ENCODE measurements around the gene CFAP74. TPM values are rescaled to one million over a fixed set of nuclear protein-coding genes. Genes with fewer than 3 reads are reported as not detected.

Gene CFAP74
- total RNA-seq, 1 experiment from 2014 or later = not detected

DNA sequence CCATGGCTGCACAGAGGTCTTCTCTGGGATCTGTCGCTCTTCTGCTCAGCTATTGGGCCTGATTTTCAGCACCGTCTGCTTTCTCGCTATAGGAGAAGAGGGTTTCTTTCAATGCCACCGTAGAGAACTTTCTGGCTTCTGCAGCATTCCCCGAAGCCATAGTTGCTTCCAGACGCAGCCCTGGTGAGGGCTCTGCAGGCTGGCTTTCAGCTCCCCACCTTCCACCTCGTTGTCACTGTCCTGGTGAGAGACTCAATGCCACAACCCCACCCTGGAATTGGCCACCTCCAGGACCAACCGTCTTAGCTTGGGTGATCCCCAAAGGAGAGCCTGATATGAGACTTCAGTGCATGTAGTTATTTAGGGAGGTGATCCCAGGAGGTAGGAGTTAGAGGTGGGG lies 34.6 kb upstream of the CFAP74 start:
- Mint-ChIP-seq H3K27ac (ENCODE audit: unreplicated experiment) (no peak overlapping the region), H3K4me3 (ENCODE audit: low read depth, unreplicated experiment) (no peak overlapping the region), H3K4me1 (ENCODE audit: low read depth, unreplicated experiment) (no peaks in the 10 kb centered on the region), H3K36me3 (ENCODE audit: insufficient read depth, unreplicated experiment) (no peaks in the 10 kb centered on the region), H3K9me3 (ENCODE audit: low read depth, unreplicated experiment) (no peaks in the 10 kb centered on the region), H3K27me3 (ENCODE audit: unreplicated experiment) (peaks cover 48% of the 10 kb centered on the region)
- CTCF ChIA-PET = no interaction called here
- DNase-seq = no peak
- intact Hi-C loops (cut with micrococcal nuclease; ENCODE audit: unreplicated experiment) = no loop called here
- TF ChIP-seq, protein P1, sequence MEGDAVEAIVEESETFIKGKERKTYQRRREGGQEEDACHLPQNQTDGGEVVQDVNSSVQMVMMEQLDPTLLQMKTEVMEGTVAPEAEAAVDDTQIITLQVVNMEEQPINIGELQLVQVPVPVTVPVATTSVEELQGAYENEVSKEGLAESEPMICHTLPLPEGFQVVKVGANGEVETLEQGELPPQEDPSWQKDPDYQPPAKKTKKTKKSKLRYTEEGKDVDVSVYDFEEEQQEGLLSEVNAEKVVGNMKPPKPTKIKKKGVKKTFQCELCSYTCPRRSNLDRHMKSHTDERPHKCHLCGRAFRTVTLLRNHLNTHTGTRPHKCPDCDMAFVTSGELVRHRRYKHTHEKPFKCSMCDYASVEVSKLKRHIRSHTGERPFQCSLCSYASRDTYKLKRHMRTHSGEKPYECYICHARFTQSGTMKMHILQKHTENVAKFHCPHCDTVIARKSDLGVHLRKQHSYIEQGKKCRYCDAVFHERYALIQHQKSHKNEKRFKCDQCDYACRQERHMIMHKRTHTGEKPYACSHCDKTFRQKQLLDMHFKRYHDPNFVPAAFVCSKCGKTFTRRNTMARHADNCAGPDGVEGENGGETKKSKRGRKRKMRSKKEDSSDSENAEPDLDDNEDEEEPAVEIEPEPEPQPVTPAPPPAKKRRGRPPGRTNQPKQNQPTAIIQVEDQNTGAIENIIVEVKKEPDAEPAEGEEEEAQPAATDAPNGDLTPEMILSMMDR (IDR thresholded peaks at IDR 0.05; ENCODE audit: unreplicated experiment) = no peak
- BruUV-seq (replicated peaks) = no TSS peak

DNA sequence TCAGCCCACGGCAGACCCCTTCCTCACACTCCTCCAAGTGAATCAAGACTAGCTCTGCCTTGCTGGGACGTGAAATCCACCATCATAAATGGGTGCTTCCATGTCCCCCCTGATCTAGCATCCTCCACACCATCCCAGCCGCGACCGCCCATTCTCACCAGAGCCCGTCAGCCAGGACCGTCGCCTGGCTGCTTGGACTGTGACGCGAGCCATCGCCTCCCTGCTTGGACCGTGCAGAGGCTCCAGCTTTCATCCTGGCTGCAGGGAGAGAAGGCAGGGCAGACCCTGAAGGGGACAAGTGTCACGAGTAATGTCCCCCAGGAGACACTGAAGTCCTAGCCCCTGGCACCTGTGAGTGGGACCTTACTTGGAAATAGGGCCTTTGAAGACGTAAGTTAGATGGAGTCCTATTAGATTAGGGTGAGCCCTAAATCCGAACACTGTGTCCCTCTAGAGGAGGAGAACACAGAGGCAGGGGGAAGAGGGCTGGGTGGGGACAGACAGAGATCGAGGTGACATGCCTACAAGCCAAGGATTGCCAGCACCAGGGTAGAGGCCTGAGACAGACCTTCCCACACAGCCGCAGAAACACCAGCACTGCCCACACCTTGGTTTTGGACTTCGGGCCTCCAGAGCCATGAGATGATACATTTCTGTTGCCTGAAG lies 33.9 kb upstream of the CFAP74 start:
- no peak overlapping the region for H3K4me3 Mint-ChIP-seq (ENCODE audit: low read depth, unreplicated experiment)
- no peaks in the 10 kb centered on the region for H3K9me3 Mint-ChIP-seq (ENCODE audit: low read depth, unreplicated experiment)
- no peak overlapping the region for H3K27ac Mint-ChIP-seq (ENCODE audit: unreplicated experiment)
- no TSS peak for BruUV-seq (replicated peaks)
- peaks cover 48% of the 10 kb centered on the region for H3K27me3 Mint-ChIP-seq (ENCODE audit: unreplicated experiment)
- TF ChIP-seq, protein P1 (IDR thresholded peaks at IDR 0.05; ENCODE audit: unreplicated experiment) = no peak
- intact Hi-C loops (cut with micrococcal nuclease; ENCODE audit: unreplicated experiment) = no loop called here
- CTCF ChIA-PET = no interaction called here
- H3K36me3 Mint-ChIP-seq (ENCODE audit: insufficient read depth, unreplicated experiment) = no peaks in the 10 kb centered on the region
- no peak for DNase-seq
- H3K4me1 Mint-ChIP-seq (ENCODE audit: low read depth, unreplicated experiment) = no peaks in the 10 kb centered on the region

DNA sequence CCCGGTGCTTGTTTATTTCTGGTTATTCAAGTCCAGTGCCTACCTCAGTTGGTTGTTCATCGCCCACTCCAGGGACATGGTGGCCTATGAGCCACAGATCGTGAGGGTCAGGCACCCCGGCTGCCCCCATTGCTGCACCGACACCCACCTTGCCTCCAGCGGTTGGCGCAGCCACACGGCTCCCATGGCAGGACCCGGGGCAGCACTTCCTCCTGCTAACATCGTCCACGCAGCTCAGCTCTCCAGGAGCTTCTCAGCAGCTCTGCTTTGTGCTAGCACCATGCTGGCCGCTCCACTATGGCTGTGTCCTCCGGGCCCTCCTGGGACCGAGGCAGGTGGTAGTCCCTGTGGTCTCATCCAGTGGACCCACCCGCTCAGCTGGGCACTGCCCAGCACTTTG lies 32.7 kb upstream of the CFAP74 start:
- Mint-ChIP-seq H3K36me3 (ENCODE audit: insufficient read depth, unreplicated experiment) (no peaks in the 10 kb centered on the region), H3K4me1 (ENCODE audit: low read depth, unreplicated experiment) (no peaks in the 10 kb centered on the region), H3K4me3 (ENCODE audit: low read depth, unreplicated experiment) (no peak overlapping the region), H3K27ac (ENCODE audit: unreplicated experiment) (no peak overlapping the region), H3K27me3 (ENCODE audit: unreplicated experiment) (peaks cover 46% of the 10 kb centered on the region), H3K9me3 (ENCODE audit: low read depth, unreplicated experiment) (no peaks in the 10 kb centered on the region)
- CTCF ChIA-PET = no interaction called here
- BruUV-seq (replicated peaks) = no TSS peak
- TF ChIP-seq, protein P1 (IDR thresholded peaks at IDR 0.05; ENCODE audit: unreplicated experiment) = no peak
- DNase-seq = no peak
- intact Hi-C loops (cut with micrococcal nuclease; ENCODE audit: unreplicated experiment) = no loop called here

DNA sequence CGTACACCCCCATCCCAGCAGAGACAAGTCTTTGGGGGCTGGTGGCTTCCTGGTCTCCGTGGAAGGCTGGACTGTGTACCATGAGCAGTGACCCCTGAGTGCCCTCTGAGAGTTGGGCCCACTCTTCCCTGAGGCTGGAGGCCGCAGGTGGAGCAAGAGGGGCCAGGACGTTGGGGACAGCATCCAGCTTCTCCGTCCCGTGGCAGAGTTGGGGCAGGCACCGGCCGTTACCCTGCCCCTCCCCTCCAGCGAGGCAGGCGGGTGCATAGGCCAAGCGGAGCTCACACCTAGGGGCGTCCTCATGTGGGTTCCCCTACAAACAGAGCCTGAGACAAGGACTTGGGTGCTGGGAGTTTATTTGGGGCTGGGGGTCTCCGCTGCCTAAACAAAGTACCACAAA lies 29.6 kb upstream of the CFAP74 start:
- TF ChIP-seq, protein P1 (IDR thresholded peaks at IDR 0.05; ENCODE audit: unreplicated experiment) = no peak
- BruUV-seq (replicated peaks) = no TSS peak
- H3K4me1 Mint-ChIP-seq (ENCODE audit: low read depth, unreplicated experiment) = no peaks in the 10 kb centered on the region
- H3K36me3 Mint-ChIP-seq (ENCODE audit: insufficient read depth, unreplicated experiment) = no peaks in the 10 kb centered on the region
- no peaks in the 10 kb centered on the region for H3K9me3 Mint-ChIP-seq (ENCODE audit: low read depth, unreplicated experiment)
- intact Hi-C loops (cut with micrococcal nuclease; ENCODE audit: unreplicated experiment) = no loop called here
- no peak overlapping the region for H3K4me3 Mint-ChIP-seq (ENCODE audit: low read depth, unreplicated experiment)
- no peak for DNase-seq
- CTCF ChIA-PET = no interaction called here
- no peak overlapping the region for H3K27ac Mint-ChIP-seq (ENCODE audit: unreplicated experiment)
- H3K27me3 Mint-ChIP-seq (ENCODE audit: unreplicated experiment) = peaks cover 40% of the 10 kb centered on the region

Data from Calu3 (cell line).